ENCODE results near the gene SSU72.

The SSU72 gene

DNA sequence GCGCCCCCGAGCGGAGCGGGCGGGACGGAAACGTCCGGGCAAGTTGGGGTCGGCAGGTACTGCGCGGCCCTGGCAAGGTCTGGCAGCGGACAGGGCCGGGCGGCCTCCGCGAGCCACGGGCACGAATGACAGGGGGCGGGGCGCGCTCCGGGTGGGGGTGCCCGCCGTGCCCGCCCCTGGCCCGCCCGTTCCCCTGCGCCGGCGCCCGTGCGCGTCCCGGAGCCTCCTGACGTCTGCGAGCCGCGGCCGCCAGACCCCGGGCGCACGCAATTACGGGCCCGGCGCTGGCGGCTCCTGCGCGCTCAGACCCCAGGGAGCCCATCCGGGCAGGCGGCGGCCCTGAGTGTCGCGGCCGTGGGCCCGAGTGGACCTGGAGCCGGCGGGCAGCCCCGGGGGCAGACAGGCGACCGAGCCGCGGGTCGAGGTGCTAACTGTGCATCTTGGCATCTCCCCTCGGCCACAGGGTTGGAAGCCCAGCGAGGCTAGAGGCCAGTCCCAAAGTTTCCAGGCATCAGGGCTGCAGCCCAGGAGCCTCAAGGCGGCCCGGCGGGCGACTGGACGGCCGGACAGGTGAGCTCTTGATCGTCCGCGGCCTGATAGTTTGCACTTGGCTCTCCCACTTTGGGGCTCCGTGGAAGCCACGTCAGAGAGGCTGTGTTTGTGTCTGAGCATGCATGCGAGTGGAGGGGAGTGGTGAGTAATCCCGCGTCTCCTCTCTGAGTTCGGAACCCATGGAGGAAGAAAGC lies 41.6 kb upstream of the SSU72 start:
- peak overlapping the region; percentile 94 for H3K4me3 ChIP-seq (ENCODE audit: low read length, poor library complexity, severe bottlenecking)
- peaks cover 16% of the 10 kb centered on the region for H4K20me1 ChIP-seq (ENCODE audit: insufficient read depth, low read length, poor library complexity, severe bottlenecking)
- no peaks in the 10 kb centered on the region for H3K9me2 ChIP-seq (replicated peaks; ENCODE audit: low read depth, low read length)
- H3K9me3 ChIP-seq (ENCODE audit: insufficient read depth, low read depth, low read length), result no peaks in the 10 kb centered on the region
- peak overlapping the region; percentile 99 for H3K9ac ChIP-seq (ENCODE audit: low read depth, low read length, poor library complexity, severe bottlenecking)
- peaks cover 28% of the 10 kb centered on the region for H3K4me1 ChIP-seq (ENCODE audit: insufficient read depth, low read length, poor library complexity, severe bottlenecking)
- H3K36me3 ChIP-seq (ENCODE audit: insufficient read depth, low read length), result no peaks in the 10 kb centered on the region
- H3K4me2 ChIP-seq (ENCODE audit: low read depth, low read length, poor library complexity, severe bottlenecking), result peak overlapping the region; percentile 92
- peaks cover 25% of the 10 kb centered on the region for H3K79me2 ChIP-seq (ENCODE audit: insufficient read depth, low read length)
- H2AFZ ChIP-seq (ENCODE audit: low read length), result peak overlapping the region; percentile 90; the same call in 1 of the 2 replicates
- H3K27me3 ChIP-seq (ENCODE audit: insufficient read depth, low read length, poor library complexity, severe bottlenecking), result no peaks in the 10 kb centered on the region
- no peak for TF ChIP-seq EZH2phosphoT487 (IDR thresholded peaks at IDR 0.05; ENCODE audit: borderline replicate concordance)
- TF ChIP-seq, protein P1, sequence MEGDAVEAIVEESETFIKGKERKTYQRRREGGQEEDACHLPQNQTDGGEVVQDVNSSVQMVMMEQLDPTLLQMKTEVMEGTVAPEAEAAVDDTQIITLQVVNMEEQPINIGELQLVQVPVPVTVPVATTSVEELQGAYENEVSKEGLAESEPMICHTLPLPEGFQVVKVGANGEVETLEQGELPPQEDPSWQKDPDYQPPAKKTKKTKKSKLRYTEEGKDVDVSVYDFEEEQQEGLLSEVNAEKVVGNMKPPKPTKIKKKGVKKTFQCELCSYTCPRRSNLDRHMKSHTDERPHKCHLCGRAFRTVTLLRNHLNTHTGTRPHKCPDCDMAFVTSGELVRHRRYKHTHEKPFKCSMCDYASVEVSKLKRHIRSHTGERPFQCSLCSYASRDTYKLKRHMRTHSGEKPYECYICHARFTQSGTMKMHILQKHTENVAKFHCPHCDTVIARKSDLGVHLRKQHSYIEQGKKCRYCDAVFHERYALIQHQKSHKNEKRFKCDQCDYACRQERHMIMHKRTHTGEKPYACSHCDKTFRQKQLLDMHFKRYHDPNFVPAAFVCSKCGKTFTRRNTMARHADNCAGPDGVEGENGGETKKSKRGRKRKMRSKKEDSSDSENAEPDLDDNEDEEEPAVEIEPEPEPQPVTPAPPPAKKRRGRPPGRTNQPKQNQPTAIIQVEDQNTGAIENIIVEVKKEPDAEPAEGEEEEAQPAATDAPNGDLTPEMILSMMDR (conservative IDR thresholded peaks at IDR 0.05; ENCODE audit: low read length), result no peak
- H3F3A ChIP-seq (ENCODE audit: low read depth), result no peaks in the 10 kb centered on the region

- TF ChIP-seq EZH2phosphoT487 (IDR thresholded peaks at IDR 0.05; ENCODE audit: borderline replicate concordance), result no peak
- TF ChIP-seq, protein P1 (conservative IDR thresholded peaks at IDR 0.05; ENCODE audit: low read length), result no peak
- Histone ChIP-seq H3K4me1 (ENCODE audit: insufficient read depth, low read length, poor library complexity, severe bottlenecking) (peaks cover 28% of the 10 kb centered on the region), H3K4me3 (ENCODE audit: low read length, poor library complexity, severe bottlenecking) (peak within 1 kb of the TSS; percentile 94), H2AFZ (ENCODE audit: low read length) (peak within 1 kb of the TSS; percentile 99), H3K4me2 (ENCODE audit: low read depth, low read length, poor library complexity, severe bottlenecking) (peak within 1 kb of the TSS; percentile 95), H3K79me2 (ENCODE audit: insufficient read depth, low read length) (peaks cover 25% of the 10 kb centered on the region), H3K9ac (ENCODE audit: low read depth, low read length, poor library complexity, severe bottlenecking) (peak within 1 kb of the TSS; percentile 99), H3F3A (ENCODE audit: low read depth) (no peaks in the 10 kb centered on the region), H3K9me2 (replicated peaks; ENCODE audit: low read depth, low read length) (no peaks in the 10 kb centered on the region), H3K9me3 (ENCODE audit: insufficient read depth, low read depth, low read length) (no peaks in the 10 kb centered on the region), H3K36me3 (ENCODE audit: insufficient read depth, low read length) (no peaks in the 10 kb centered on the region), H4K20me1 (ENCODE audit: insufficient read depth, low read length, poor library complexity, severe bottlenecking) (peaks cover 16% of the 10 kb centered on the region), H3K27me3 (ENCODE audit: insufficient read depth, low read length, poor library complexity, severe bottlenecking) (no peaks in the 10 kb centered on the region)
Measured at GRCh38 chr1:1615256-1616044, 40.8 kb upstream of the SSU72 start, which contains the start of gene MIB2. MIB2 (plus strand) TSS chr1:1615500; CDS start chr1:1623453, 7,953 bp downstream.

- H3K27me3 ChIP-seq (ENCODE audit: insufficient read depth, low read length, poor library complexity, severe bottlenecking), result no peaks in the 10 kb centered on the region
- no peaks in the 10 kb centered on the region for H3F3A ChIP-seq (ENCODE audit: low read depth)
- H3K79me2 ChIP-seq (ENCODE audit: insufficient read depth, low read length), result peaks cover 25% of the 10 kb centered on the region
- peak overlapping the region; percentile 99 for H3K9ac ChIP-seq (ENCODE audit: low read depth, low read length, poor library complexity, severe bottlenecking)
- H2AFZ ChIP-seq (ENCODE audit: low read length), result 0 out of 2 replicates have a peak overlapping the region, but pooled peaks have one; percentile 17
- peak overlapping the region; percentile 95 for H3K4me2 ChIP-seq (ENCODE audit: low read depth, low read length, poor library complexity, severe bottlenecking)
- H4K20me1 ChIP-seq (ENCODE audit: insufficient read depth, low read length, poor library complexity, severe bottlenecking), result peaks cover 16% of the 10 kb centered on the region
- TF ChIP-seq EZH2phosphoT487 (IDR thresholded peaks at IDR 0.05; ENCODE audit: borderline replicate concordance), result no peak
- TF ChIP-seq, protein P1 (conservative IDR thresholded peaks at IDR 0.05; ENCODE audit: low read length), result no peak
- no peaks in the 10 kb centered on the region for H3K36me3 ChIP-seq (ENCODE audit: insufficient read depth, low read length)
- no peaks in the 10 kb centered on the region for H3K9me3 ChIP-seq (ENCODE audit: insufficient read depth, low read depth, low read length)
- peak overlapping the region; percentile 94 for H3K4me3 ChIP-seq (ENCODE audit: low read length, poor library complexity, severe bottlenecking)
- H3K4me1 ChIP-seq (ENCODE audit: insufficient read depth, low read length, poor library complexity, severe bottlenecking), result peaks cover 28% of the 10 kb centered on the region
- no peaks in the 10 kb centered on the region for H3K9me2 ChIP-seq (replicated peaks; ENCODE audit: low read depth, low read length)
Measured at GRCh38 chr1:1614954-1615255, 40.2 kb upstream of the SSU72 start.

Measured in Loucy (cell line).